NCI-H1417 treated with DMSO at 0.1 percent for 48 hours (cell line): ENCODE data around the gene SLIT1.

Experiments
- DNase-seq: peaks from one replicate; lab custom pipeline; 2025; lab: John Stamatoyannopoulos, UW

Gene SLIT1

DNA sequence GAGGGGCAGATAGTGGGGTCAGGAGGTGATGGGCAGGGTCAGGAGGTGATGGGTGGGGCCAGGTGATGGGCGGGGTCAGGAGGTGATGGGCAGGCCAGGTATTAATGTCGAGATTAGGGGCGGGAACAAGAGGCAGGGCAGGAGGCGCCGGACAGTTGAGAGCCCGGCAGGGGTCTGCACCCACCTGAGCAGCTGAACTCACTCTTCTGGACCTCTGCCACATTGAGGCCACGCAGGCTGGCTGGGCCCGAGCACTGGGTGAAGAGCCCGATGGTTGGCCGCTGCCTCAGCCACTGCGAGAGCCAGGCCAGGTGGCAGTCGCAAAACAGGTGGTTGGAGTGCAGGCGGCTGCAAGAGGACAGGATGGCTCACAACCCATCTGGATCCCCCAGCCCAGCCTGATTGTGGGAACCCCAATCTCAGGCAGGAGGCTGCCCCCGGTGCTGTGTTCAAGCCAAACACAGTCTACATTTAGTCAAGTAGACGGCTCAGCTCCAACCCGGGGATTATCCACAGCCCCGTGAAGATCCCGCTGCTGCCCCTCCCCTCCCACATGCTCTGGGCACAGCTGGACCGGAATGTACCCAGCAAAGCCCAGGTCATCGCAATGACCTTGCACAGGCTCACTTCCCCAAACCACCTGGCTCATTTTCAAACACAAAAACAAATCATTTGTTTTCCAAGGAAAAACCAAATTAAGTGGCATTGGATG, 122.3 kb downstream of the SLIT1 start:
- DNase-seq: no peak

DNA sequence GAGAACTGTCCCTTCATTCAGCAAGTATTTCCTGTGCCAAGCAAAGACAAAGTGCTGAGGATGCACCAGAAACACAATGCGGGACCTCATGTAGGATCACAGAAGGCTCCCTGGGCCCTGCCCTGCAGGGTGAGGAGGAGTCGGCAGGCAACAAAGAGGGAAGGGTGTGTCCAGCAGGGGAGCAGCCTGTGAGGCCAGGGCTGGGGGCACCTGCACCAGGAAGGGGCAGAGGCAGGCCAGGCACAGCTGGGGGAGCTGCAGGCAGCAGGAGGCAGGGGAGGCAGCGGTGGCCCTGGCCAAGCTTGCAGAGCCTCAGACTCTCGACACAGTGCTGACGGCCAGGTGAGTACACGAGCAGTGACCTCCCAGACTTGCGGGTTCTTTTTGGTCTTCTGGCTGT, 123.3 kb downstream of the SLIT1 start:
- DNase-seq: no peak

- DNase-seq: no peak
Observed at GRCh38 chr10:97062046-97062445, 123.7 kb downstream of the SLIT1 start.

DNA sequence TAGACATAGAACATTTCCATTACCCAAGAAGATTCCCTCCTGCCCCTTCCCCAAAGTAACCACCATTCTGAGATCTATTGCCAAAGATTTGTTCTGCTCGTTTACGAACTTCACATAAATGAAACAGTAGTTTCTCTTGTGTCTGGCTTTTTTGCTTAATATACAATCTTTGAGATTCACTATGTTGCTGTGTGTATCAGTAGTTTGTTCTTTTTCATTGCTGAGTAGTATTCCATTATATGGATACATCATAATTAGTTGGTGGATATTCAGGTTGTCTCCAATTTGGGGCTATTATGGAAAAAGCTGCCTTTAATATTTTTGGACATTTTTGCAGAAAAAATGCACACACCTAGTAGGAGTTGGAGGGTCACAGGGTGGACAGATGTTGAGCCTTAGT, 124.3 kb downstream of the SLIT1 start:
- DNase-seq: no peak

- DNase-seq: no peak
Observed at GRCh38 chr10:97060441-97061084, 125.2 kb downstream of the SLIT1 start.

GRCh38 chr10:97059872-97060205, 125.9 kb downstream of the SLIT1 start:
- no peak for DNase-seq

DNA sequence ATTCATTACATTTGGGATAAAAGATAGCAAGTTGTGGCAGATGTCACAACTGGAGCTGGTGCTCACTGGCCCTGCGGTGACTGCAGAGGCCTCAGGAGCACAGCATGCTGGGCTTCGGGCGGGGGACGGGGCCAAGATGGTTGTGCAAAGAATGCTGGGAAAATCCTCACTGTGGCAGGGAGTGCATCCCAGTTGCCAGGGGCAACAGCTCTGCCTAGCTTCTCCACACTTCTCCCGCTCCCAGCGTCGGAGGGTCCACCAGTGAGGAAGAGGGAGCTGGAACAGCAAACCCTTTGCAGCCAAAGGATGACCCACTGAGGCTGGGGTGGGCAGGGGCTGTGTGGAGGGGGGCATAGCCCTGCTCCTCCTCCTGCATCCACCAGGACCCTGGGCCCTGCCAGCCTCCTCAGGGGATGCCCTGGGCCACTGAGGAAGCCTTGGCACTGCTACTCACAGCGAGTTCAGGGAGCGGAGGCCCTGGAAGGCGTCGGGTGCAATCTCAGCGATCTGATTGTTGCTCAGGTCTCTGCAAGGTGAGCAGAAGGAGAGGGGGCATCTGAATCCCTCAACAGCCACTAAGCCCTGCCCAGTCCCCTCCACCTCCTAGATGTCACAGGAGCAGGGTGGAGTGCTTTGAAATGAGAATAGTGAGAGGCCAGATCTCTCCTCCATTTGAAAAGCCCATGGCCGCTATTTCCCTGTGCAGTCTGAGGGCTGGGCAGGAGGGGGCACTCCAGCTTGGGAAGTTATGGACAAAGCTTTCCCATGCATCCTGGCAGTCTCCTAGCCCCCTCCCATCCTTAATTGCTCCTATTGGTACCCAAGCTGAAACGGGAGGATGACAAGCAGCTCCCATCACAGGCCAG, 126.5 kb downstream of the SLIT1 start:
- no peak for DNase-seq

DNA sequence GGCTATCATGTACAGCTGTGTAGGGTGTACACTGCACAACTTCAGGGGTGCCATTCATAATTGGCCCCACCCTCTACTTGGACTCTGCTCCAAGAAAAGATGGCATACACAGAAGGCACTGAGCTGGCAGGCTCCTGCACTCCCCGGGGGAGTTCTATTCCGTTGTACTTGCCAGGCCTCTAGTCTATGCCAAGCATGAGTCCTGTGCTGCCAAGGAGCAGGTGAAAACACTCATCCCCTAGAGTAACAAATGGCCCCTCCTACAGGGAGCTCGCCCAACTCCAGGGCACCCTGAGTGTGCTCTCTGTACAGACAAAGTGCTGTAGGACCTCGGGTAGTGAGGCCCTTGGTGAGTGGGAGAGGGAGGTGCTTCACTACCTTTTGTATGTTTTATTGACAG, 127.2 kb downstream of the SLIT1 start:
- DNase-seq: no peak

- no peak for DNase-seq
Observed at GRCh38 chr10:97057491-97058235, 128.1 kb downstream of the SLIT1 start.

DNA sequence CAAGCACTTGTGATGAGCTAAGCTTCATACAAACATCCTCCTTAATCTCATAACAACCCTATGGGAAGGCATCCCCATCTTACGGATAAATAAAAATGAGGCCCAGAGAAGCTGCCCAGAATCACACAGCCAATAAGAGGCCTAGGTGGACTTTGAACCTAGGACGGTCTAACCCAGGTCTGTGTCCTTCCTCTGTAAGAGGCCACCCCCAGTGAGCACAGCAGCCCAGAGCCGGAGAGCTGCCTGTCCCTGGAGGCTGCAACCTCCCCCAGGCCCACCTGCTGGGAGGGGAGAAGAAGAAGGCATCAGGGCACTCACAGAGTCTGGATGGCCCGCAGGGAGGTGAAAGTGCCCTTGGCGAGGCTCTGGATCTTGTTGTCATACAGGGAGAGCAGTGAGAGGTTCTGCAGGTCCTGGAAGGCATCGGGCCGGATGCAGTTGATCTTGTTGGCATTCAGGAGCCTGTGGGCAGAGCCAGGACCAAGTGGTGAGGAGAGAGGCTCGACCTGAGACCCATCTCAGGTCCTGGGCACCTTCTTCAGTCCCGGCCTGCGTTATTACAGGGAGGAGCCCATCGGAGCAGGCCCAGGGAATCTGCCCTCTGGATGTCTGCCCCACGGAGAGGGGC, 129.6 kb downstream of the SLIT1 start:
- DNase-seq: no peak

DNA sequence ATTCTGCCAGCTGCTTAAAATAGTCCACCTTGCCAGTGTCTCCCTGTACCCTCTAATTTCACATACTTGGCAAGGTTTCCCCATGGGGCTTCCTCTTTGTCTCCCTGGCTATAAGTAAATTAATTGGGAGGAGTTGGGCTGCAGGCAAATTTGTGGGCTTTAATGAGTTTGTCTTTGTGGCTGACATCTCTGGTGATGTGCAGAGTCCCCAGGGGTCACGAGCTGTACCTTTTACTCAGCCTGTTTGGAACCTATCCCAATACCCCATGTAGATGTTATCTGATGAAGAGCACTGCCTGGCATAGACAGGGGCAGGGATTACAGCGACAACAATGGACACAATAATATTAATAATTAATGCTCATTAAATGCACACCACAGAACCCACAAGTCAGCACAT, 132.5 kb downstream of the SLIT1 start:
- DNase-seq: no peak

DNA sequence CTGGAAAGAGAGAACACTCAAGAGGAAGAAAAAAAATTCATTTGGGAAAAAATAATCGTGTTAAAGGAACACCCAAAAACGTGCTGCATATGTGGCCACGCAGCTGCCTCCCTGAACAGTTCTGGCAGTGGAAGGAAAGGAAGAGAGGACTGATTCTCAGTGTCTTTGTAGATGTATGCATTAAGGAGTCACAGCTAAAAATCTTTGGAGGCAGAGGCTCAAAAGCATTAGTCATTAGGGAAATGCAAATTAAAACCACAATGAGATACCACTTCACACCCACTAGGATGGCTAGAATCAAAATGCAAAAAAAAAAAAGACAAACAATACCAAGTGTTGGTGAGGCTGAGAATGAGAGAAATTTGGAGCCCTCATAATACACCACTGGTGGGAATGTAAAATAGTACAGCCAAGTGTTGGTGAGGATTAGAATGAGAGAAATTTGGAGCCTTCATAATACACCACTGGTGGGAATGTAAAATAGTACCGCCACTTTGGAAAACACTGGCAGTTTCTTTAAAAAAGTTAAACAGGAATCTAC, 134.7 kb downstream of the SLIT1 start:
- no peak for DNase-seq

- no peak for DNase-seq
Observed at GRCh38 chr10:97050205-97050745, 135.5 kb downstream of the SLIT1 start.

DNA sequence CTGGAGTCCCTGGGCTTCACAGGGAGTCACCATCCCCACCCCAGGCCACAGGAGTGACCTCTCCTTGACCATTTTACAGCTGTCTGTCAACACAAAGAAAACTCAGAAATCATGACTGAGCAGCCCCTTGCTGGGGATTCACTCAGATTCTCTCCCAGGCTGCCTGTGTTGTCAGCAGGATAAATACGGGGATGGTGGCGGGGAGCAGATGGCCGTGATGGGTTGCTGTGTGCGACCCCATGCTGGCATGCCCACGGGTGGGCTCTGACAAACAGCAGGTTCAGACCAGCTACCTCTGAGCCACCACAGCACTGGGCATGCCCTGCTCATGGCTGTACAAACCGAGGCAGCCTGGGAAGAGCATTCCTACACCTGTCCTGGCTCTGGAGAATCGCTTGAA, 136.1 kb downstream of the SLIT1 start:
- DNase-seq: no peak

DNA sequence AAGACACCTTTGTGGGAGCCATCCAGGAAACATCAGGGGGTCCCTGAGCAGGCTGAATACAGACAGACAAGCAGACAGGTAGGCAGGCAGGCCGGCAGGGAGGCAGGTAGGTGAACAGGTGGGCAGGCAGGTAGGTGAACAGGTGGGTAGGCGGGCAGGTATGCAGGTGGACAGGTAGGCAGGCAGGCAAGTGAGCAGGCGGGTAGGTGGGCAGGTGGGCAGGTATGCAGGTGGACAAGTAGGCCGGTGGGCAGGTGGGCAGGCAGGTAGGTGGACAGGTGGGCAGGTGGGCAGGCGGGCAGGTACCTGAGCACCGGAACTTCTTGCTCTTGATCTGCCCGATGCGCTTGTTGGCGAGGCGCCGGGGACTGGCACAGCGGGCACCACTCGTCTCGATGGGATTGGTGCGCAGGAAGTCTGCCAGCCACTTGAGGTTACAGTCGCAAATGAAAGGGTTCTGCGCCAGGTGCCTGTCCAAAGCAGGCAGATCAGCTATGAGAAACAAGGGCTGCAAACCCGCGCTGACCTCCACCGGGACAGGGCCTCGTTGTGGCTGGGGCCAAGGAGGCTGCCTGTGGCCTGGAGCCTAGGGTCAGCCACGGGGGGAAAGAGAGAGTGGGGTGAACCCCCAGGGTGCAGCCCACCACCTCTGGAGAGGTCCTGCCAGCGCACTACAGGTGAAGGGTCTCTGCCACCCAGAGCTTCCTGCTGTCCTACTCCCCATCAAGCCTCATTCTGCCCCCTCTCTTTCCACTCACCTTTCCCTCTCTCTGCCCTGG, 136.9 kb downstream of the SLIT1 start:
- no peak for DNase-seq

GRCh38 chr10:97047788-97048187, 138.0 kb downstream of the SLIT1 start:
- DNase-seq: no peak

DNA sequence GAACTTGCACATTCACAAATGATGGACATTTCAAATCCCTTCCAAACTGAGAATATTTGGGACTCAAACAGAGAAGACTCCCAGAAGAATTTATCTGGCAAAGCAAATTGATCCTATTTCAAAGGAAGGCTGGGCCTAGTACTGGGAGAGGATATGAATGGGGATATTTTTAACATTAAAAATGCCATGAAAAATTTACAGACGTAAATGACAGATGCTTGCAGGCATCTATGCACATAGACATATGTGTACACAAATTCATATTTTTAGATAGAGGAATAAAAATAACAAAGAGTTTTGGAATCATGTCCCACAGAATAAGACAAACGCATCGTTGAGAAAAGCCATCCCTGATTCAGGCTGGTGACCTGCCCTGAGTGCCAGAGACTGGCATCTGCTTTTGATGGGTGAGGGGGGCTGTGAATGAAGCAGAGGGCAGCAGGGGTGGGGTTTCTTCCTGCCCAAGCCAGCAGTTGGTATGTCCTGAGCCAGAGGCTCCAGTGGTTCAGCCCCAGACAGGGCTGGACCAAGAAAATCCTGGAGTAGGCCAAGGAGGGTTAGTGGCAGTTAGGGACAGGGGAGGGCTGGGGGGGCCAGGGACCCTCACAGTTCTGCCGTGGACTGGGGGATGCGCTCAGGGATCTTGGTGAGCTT, 138.5 kb downstream of the SLIT1 start:
- DNase-seq: no peak

DNA sequence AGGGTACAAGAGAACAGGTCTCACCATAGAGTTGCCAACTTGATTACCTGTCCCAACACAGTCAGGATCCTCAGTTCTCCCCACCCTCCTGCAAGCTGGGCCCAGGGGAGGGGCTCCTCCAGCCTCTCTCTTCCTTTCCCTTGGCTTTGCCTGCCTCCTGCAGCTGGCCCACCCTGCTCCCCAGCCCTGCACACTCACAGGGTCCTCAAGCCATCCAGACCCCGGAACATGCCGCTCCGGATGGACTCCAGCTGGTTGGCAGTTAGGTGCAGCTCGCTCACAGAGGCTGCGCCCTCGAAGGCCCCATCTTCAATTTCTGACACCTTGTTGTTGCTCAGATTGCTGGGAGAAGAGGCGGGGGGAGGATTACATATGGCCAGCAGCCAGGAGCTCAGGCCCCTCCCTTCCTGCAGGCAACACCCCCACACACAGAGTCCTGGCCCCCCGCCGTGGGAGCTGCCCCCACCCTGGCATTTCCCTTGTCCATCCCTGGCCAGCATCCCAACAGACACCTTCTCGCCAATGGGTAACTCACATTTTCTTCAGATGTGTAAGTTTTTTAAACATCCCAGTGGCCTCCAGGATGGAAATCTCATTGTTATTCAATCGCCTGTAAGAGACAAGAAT, 139.2 kb downstream of the SLIT1 start:
- DNase-seq: no peak

- no peak for DNase-seq
Observed at GRCh38 chr10:97043563-97043855, 142.2 kb downstream of the SLIT1 start.
